H9 (cell line): ENCODE measurements around the gene PDXK. TPM values are rescaled to one million over a fixed set of nuclear protein-coding genes. Genes with fewer than 3 reads are reported as not detected.

Experiments used
- DNase-seq: peaks from one replicate; pipeline ENCODE4 v3.0.0-alpha.2; 2017
- H2AFZ ChIP-seq: one replicate; pipeline ENCODE4 v1.6.1; 2013; ENCODE audit warnings: mild to moderate bottlenecking, low read length, control low read depth, moderate library complexity
- H2AK5ac ChIP-seq: 2 replicates; pipeline ENCODE4 v1.6.1; 2013; ENCODE audit warnings: low read length, control low read depth, mixed read lengths; ENCODE audit not compliant: insufficient read length
- H2BK120ac ChIP-seq: one replicate; pipeline ENCODE4 v1.6.1; 2013; ENCODE audit warnings: low read depth, mild to moderate bottlenecking, low read length, control low read depth, inconsistent platforms; ENCODE audit not compliant: poor library complexity, severe bottlenecking
- H2BK12ac ChIP-seq: 2 replicates; pipeline ENCODE4 v1.6.1; 2013; ENCODE audit warnings: low read length, control low read depth, mixed read lengths, low read depth; ENCODE audit not compliant: insufficient read length
- H2BK15ac ChIP-seq: 2 replicates; pipeline ENCODE4 v1.6.1; 2013; ENCODE audit warnings: low read depth, low read length, control low read depth
- H2BK20ac ChIP-seq: one replicate; pipeline ENCODE4 v1.6.1; 2013; ENCODE audit warnings: low read depth, mild to moderate bottlenecking, low read length, control low read depth, inconsistent platforms; ENCODE audit not compliant: poor library complexity, severe bottlenecking
- H2BK5ac ChIP-seq: 2 replicates; pipeline ENCODE4 v1.6.1; 2013; ENCODE audit warnings: low read length, control low read depth, mixed read lengths; ENCODE audit not compliant: insufficient read length
- H3K14ac ChIP-seq: 2 replicates; pipeline ENCODE4 v1.6.1; 2013; ENCODE audit warnings: low read length, control low read depth; ENCODE audit not compliant: insufficient read depth
- H3K18ac ChIP-seq: 2 replicates; pipeline ENCODE4 v1.6.1; 2013; ENCODE audit warnings: low read depth, mild to moderate bottlenecking, mixed read lengths, low read length, control low read depth; ENCODE audit not compliant: insufficient read length
- H3K23ac ChIP-seq: 2 replicates; pipeline ENCODE4 v1.6.1; 2013; ENCODE audit warnings: low read length, control low read depth, mixed read lengths, low read depth; ENCODE audit not compliant: insufficient read length
- H3K23me2 ChIP-seq: 2 replicates; pipeline ENCODE4 v1.6.1; 2013; ENCODE audit warnings: low read depth, mild to moderate bottlenecking, mixed read lengths, low read length, control low read depth; ENCODE audit not compliant: insufficient read length, poor library complexity, severe bottlenecking
- H3K27ac ChIP-seq: 2 replicates; pipeline ENCODE4 v1.5.1; 2013; ENCODE audit warnings: low read length, control low read depth, mixed read lengths, low read depth; ENCODE audit not compliant: insufficient read length
- H3K27me3 ChIP-seq: 2 replicates; pipeline ENCODE4 v1.6.1; 2013; ENCODE audit warnings: low read length, control low read depth, inconsistent platforms; ENCODE audit not compliant: insufficient read depth
- H3K4ac ChIP-seq: 2 replicates; pipeline ENCODE4 v1.6.1; 2013; ENCODE audit warnings: low read depth, mild to moderate bottlenecking, control low read depth, inconsistent platforms, low read length, moderate library complexity
- H3K4me1 ChIP-seq: 2 replicates; pipeline ENCODE4 v1.6.1; 2013; ENCODE audit warnings: low read length, control low read depth, inconsistent platforms; ENCODE audit not compliant: insufficient read depth
- H3K4me2 ChIP-seq: 2 replicates; pipeline ENCODE4 v1.6.1; 2013; ENCODE audit warnings: low read length, control low read depth, mixed read lengths; ENCODE audit not compliant: insufficient read length, insufficient read depth
- H3K56ac ChIP-seq: 2 replicates; pipeline ENCODE4 v1.6.1; 2013; ENCODE audit warnings: low read depth, mild to moderate bottlenecking, mixed read lengths, low read length, control low read depth; ENCODE audit not compliant: insufficient read length
- H3K79me1 ChIP-seq: 2 replicates; pipeline ENCODE4 v1.6.1; 2013; ENCODE audit warnings: low read depth, mild to moderate bottlenecking, moderate library complexity, low read length, control low read depth, inconsistent platforms; ENCODE audit not compliant: insufficient read depth, poor library complexity, severe bottlenecking
- H3K79me2 ChIP-seq: 2 replicates; pipeline ENCODE4 v1.6.1; 2013; ENCODE audit warnings: low read length, control low read depth, inconsistent platforms; ENCODE audit not compliant: insufficient read depth
- H3K9ac ChIP-seq: 2 replicates; pipeline ENCODE4 v1.6.1; 2013; ENCODE audit warnings: low read length, control low read depth, mixed read lengths; ENCODE audit not compliant: insufficient read length; ENCODE audit errors: extremely low read depth
- H3K9me3 ChIP-seq: one replicate; pipeline ENCODE4 v1.6.1; 2013; ENCODE audit warnings: low read depth, low read length, inconsistent platforms; ENCODE audit not compliant: control insufficient read depth
- H3T11ph ChIP-seq: one replicate; pipeline ENCODE4 v1.6.1; 2013; ENCODE audit warnings: mild to moderate bottlenecking, low read length, control low read depth, inconsistent platforms
- H4K20me1 ChIP-seq: one replicate; pipeline ENCODE4 v1.6.1; 2013; ENCODE audit not compliant: control insufficient read depth, insufficient read length, insufficient read depth
- H4K5ac ChIP-seq: 2 replicates; pipeline ENCODE4 v1.6.1; 2013; ENCODE audit warnings: low read depth, mild to moderate bottlenecking, mixed read lengths, low read length, control low read depth; ENCODE audit not compliant: insufficient read length
- H4K8ac ChIP-seq: replicated peaks from 2 replicates; pipeline ENCODE4 v1.6.1; 2013; ENCODE audit warnings: low read length, control low read depth, mixed read lengths, low read depth; ENCODE audit not compliant: insufficient read length
- H4K91ac ChIP-seq: 2 replicates; pipeline ENCODE4 v1.6.1; 2013; ENCODE audit warnings: low read depth, mild to moderate bottlenecking, moderate library complexity, mixed read lengths, low read length, control low read depth; ENCODE audit not compliant: insufficient read length
- H3K27ac Mint-ChIP-seq, 3 experiments: 2 replicates in 2 of 3; 3 replicates in 1 of 3; pipeline ENCODE4 v1.8.0; 2020 to 2021; ENCODE audit warnings: mixed read lengths in 3 of 3, mild to moderate bottlenecking in 1 of 3, moderate library complexity in 1 of 3
- H3K27me3 Mint-ChIP-seq: 2 replicates; pipeline ENCODE4 v1.8.0; 2021; ENCODE audit warnings: low read depth, mild to moderate bottlenecking, moderate library complexity, mixed read lengths
- H3K36me3 Mint-ChIP-seq, 3 experiments: 2 replicates in 2 of 3; 3 replicates in 1 of 3; pipeline ENCODE4 v1.8.0; 2020 to 2021; ENCODE audit warnings: low read depth in 3 of 3, mixed read lengths in 3 of 3; ENCODE audit not compliant: insufficient read depth in 1 of 3
- H3K4me1 Mint-ChIP-seq, 2 experiments: 2 replicates each; pipeline ENCODE4 v1.8.0; 2020; ENCODE audit warnings: mixed read lengths in 2 of 2
- H3K4me3 Mint-ChIP-seq, 2 experiments: 2 replicates in 1 of 2; 3 replicates in 1 of 2; pipeline ENCODE4 v1.8.0; 2020 to 2021; ENCODE audit warnings: mild to moderate bottlenecking in 2 of 2, mixed read lengths in 2 of 2, moderate library complexity in 1 of 2
- H3K9me3 Mint-ChIP-seq, 2 experiments: 2 replicates in 1 of 2; 3 replicates in 1 of 2; pipeline ENCODE4 v1.8.0; 2020; ENCODE audit warnings: mild to moderate bottlenecking in 2 of 2, mixed read lengths in 2 of 2, moderate library complexity in 1 of 2
- CTCF ChIP-seq: fragments of 200-600 bp; sonication (generic); conservative IDR thresholded peaks from 3 replicates; pipeline ENCODE4 v1.8.0; 2021; ENCODE audit warnings: antibody characterized with exemption, mild to moderate bottlenecking
- WGBS: extraction: QIAGEN DNeasy Blood & Tissue Kit; methylation state at CpG from one replicate; pipeline ENCODE4 v1.1.7; 2013; ENCODE audit warnings: missing lambda C conversion rate, low lambda C conversion rate, mixed read lengths; ENCODE audit not compliant: insufficient read length; ENCODE audit errors: extremely low coverage; 5-methylcytosine and 5-hydroxymethylcytosine counted together
- total RNA-seq: library from RNA; stranded (reverse); gene quantifications from 2 replicates; pipeline ENCODE4 v1.2.1, GENCODE V29; 2021

PDXK gene
- total RNA-seq, 1 experiment from 2014 or later = 109 TPM

DNA sequence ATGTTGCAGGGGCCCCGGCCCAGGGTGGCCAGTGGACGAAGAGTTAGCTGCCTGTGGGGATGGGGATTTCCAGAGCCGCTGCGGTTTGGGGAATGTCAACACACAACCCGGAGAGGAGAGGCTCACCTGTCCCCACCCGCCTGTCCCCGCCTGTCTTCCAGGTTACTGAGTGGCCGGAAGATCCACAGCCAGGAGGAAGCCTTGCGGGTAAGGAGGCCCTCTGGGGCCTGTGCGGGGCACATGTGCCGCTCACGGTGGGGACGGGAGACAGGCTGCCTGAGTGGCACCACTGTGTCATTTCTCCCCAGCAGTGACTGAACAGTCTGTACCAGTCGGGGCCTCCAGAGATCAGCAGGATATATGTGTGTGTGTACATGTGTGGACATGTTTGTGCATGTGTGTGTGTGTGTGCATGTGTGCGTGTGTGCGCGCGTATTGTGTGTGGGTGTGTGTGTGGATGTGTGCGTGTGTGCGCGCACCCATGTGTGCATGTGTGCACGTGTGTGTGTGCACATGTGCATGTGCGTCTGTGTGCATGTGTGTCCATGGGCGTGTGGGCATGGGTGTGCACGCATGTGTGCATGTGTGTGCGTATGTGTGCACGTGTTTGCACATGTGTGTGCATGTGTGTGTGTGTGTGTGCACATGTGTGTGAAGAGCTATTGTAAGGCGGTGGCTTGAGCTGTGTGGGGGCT, 31.6 kb downstream of the PDXK start:
- no peak for TF ChIP-seq CTCF
- Histone ChIP-seq H3K56ac (no peak overlapping the region), H2AFZ (no peak overlapping the region), H3K4me2 (no peak overlapping the region), H3K4me1 (no peaks in the 10 kb centered on the region), H2BK5ac (no peak overlapping the region), H3K14ac (no peak overlapping the region), H2BK12ac (no peak overlapping the region), H3K79me2 (no peaks in the 10 kb centered on the region), H2BK20ac (no peak overlapping the region), H3K23me2 (no peaks in the 10 kb centered on the region), H4K91ac (no peak overlapping the region), H4K20me1 (no peaks in the 10 kb centered on the region), H2BK120ac (no peak overlapping the region), H4K8ac (no peak overlapping the region), H3K18ac (no peak overlapping the region), H2AK5ac (no peak overlapping the region), H2BK15ac (no peak overlapping the region), H3K9ac (no peak overlapping the region), H3K27ac (no peak overlapping the region), H3K79me1 (no peaks in the 10 kb centered on the region), H3K27me3 (no peaks in the 10 kb centered on the region), H4K5ac (no peak overlapping the region), H3K23ac (no peak overlapping the region), H3K9me3 (no peaks in the 10 kb centered on the region), H3T11ph (no peak overlapping the region), H3K4ac (no peak overlapping the region)
- Mint-ChIP-seq H3K36me3 (peaks cover 26 to 75% (median 47%) of the 10 kb centered on the region in 3 experiments), H3K9me3 (no peaks in the 10 kb centered on the region), H3K4me3 (peak overlapping the region in 1 of 2 experiments; percentile 61; a peak in 1 of 5 replicates), H3K4me1 (no peaks in the 10 kb centered on the region), H3K27ac (peak overlapping the region in 1 of 3 experiments; percentile 41; a peak in 3 of 7 replicates), H3K27me3 (no peaks in the 10 kb centered on the region)
- no CpG with 5 or more reads among the region's 28 CpGs for WGBS
- no peak for DNase-seq
